ENCODE data around the gene PRM3. TPM values are rescaled to one million over a fixed set of nuclear protein-coding genes. Genes with fewer than 3 reads are reported as not detected.

The PRM3 gene
- total and polyA plus RNA-seq, 2 of the 8 experiments (the other 6 are each of a cell fraction or from before 2014, with no cell fraction given) = not detected

DNA sequence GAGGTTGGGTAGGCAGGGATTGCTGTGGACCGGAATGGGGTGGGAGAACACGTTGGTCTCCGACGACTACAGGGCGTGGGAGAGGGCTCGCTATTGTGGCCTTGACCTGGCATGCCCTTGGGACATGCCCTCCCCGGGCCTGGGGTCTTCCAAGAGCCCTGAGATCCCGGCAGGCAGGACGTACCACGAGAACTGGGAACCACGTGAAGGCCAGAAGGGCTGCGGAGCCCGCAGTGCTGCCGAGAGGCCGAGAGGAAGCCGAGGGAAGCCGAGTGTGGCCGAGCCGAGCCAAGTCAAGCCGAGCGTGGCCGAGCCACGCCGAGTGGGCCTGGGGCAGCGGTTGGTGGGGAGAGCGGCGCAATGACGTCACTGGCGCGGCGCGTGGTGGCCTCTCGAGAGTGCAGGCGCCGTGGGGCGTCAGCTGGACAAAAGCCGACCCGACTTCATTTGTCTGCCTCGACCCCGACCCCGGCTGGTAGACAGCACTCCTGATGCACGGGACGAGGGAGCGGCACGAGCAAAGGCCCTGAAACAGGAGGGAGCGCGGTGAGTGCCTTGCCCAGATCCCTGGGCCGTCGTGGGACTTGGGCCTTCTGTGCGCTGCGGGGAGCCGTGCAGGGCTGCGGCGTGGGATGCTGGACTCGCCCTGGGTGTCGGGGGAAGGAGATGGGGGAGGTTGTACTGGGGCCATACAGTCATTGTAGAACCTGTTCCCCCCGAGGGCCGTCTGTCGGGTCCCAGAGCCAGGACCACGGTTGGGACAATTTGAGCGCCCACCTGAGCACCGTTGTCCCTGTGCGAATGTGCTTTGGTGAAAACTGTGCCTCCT is 24.0 kb downstream of the PRM3 start (continued):
- no peak for TF ChIP-seq SAP30 (IDR thresholded peaks at IDR 0.05; ENCODE audit: insufficient read depth, insufficient replicate concordance, low read length)
- TF ChIP-seq TEAD4 (IDR thresholded peaks at IDR 0.05; ENCODE audit: low read depth, low read length) = no peak
- TF ChIP-seq JUN (IDR thresholded peaks at IDR 0.05; ENCODE audit: low read depth, low read length) = no peak
- TF ChIP-seq SIRT6 (IDR thresholded peaks at IDR 0.05; ENCODE audit: low read length) = no peak
